K562 (cell line): ENCODE results near the gene CAPN8. TPM values are rescaled to one million over a fixed set of nuclear protein-coding genes. Genes with fewer than 3 reads are reported as not detected.
A peak's percentile ranks its signal among the peaks of the same experiment; 100 is the strongest.

Experiments used
- ATAC-seq: fragments of 200-7000 bp; cut with Tn5 transposase; 3 replicates; pipeline ENCODE4 v1.9.1; 2020; ENCODE audit warnings: moderate library complexity
- BruUV-seq: library from RNA; stranded (reverse); fragments of 400-500 nt; replicated peaks from 2 replicates; lab custom pipeline; 2021; lab: Mats Ljungman, UMichigan
- CTCF ChIA-PET: fragments of 300-600 bp; formaldehyde crosslinking; extraction: SDS; loops from one replicate; lab custom pipeline; 2021; ENCODE audit warnings: low intra/inter-chr PET ratio; lab: Yijun Ruan, JAX
- POLR2A ChIA-PET: fragments of 300-600, 350-650 bp; sonication (Branson Sonifier 250); formaldehyde crosslinking; extraction: SDS; loops from one replicate; lab custom pipeline; 2021; ENCODE audit warnings: antibody characterized with exemption, inconsistent platforms; lab: Yijun Ruan, JAX
- DNase-seq, 4 experiments: peaks; one replicate each; pipeline versions ENCODE4 v3.0.0 to v3.0.0-alpha.2; 2011 to 2018; ENCODE audit warnings: low spot score in 3 of 4, mixed read lengths in 3 of 4; ENCODE audit errors: extremely low read depth in 1 of 4
- FAIRE-seq: peaks from 2 replicates; lab custom pipeline; 2011; peaks lifted over from hg19 to GRCh38; lab: Jason Lieb, UNC
- H2AFZ ChIP-seq: 2 replicates; pipeline ENCODE4 v1.6.0; 2011; ENCODE audit warnings: low read depth, low read length, control low read depth, inconsistent platforms
- H3K27ac ChIP-seq: fragments of 200-600 bp; 3 replicates; pipeline ENCODE4 v1.8.0; 2011; ENCODE audit warnings: low read depth, mild to moderate bottlenecking, control low read depth, inconsistent platforms, low read length, moderate library complexity, mixed read lengths; ENCODE audit errors: extremely low read depth
- H3K27me3 ChIP-seq, 2 experiments: fragments of 300-600 bp in 1 of 2; 2 replicates in 1 of 2; 3 replicates in 1 of 2; pipeline versions ENCODE4 v1.6.0 to v1.8.0; 2011; ENCODE audit warnings: inconsistent platforms in 2 of 2, low read length in 2 of 2, mild to moderate bottlenecking in 1 of 2, mixed read lengths in 1 of 2, moderate library complexity in 1 of 2; ENCODE audit not compliant: control insufficient read depth in 2 of 2, insufficient read depth in 2 of 2
- H3K36me3 ChIP-seq: fragments of 300-600 bp; 3 replicates; pipeline ENCODE4 v1.8.0; 2011; ENCODE audit warnings: mild to moderate bottlenecking, low read length, inconsistent platforms; ENCODE audit not compliant: control insufficient read depth, insufficient read depth
- H3K4me1 ChIP-seq, 2 experiments: fragments of 200-600 bp in 1 of 2; replicated peaks in 1 of 2; 2 replicates in 1 of 2; 3 replicates in 1 of 2; pipeline versions ENCODE4 v1.5.1 to v1.8.0; 2011; ENCODE audit warnings: inconsistent platforms in 2 of 2, low read length in 2 of 2, mild to moderate bottlenecking in 1 of 2, mixed read lengths in 1 of 2, moderate library complexity in 1 of 2; ENCODE audit not compliant: control insufficient read depth in 2 of 2, insufficient read depth in 2 of 2
- H3K4me2 ChIP-seq: 2 replicates; pipeline ENCODE4 v1.6.1; 2011; ENCODE audit warnings: low read length, control low read depth, inconsistent platforms, mixed read lengths; ENCODE audit not compliant: insufficient read depth
- H3K4me3 ChIP-seq: fragments of 200-600 bp; sonication (generic), shearing (Covaris generic); 2 replicates; pipeline ENCODE4 v1.5.1; 2016; ENCODE audit warnings: control low read depth, inconsistent platforms
- H3K79me2 ChIP-seq: fragments of 200-600 bp; 3 replicates; pipeline ENCODE4 v1.8.0; 2011; ENCODE audit warnings: low read length, inconsistent platforms; ENCODE audit not compliant: control insufficient read depth, insufficient read depth
- H3K9ac ChIP-seq, 2 experiments: 2 replicates each; pipeline versions ENCODE4 v1.6.0 to v1.6.1; 2011; ENCODE audit warnings: low read depth in 2 of 2, low read length in 2 of 2, control low read depth in 1 of 2, inconsistent platforms in 1 of 2, mild to moderate bottlenecking in 1 of 2, mixed read lengths in 1 of 2; ENCODE audit not compliant: insufficient read depth in 1 of 2
- H3K9me1 ChIP-seq: one replicate; pipeline ENCODE4 v1.6.0; 2011; ENCODE audit warnings: inconsistent platforms, mild to moderate bottlenecking, low read length, moderate library complexity; ENCODE audit not compliant: control insufficient read depth, insufficient read depth
- H3K9me3 ChIP-seq: replicated peaks from 2 replicates; pipeline ENCODE4 v1.5.1; 2011; ENCODE audit warnings: low read depth, low read length, inconsistent platforms; ENCODE audit not compliant: control insufficient read depth, insufficient read depth
- H4K20me1 ChIP-seq: replicated peaks from 2 replicates; pipeline ENCODE4 v1.6.1; 2011; ENCODE audit warnings: low read length, inconsistent platforms, mixed read lengths; ENCODE audit not compliant: control insufficient read depth, insufficient read depth
- ATF3 ChIP-seq, 2 experiments: fragments of 450-650 bp in 1 of 2; sonication (generic) in 1 of 2; formaldehyde crosslinking in 1 of 2; IDR thresholded peaks in 1 of 2; conservative IDR thresholded peaks in 1 of 2; 2 replicates each; pipeline versions ENCODE4 v1.6.1 to v1.8.1; 2016 to 2023; ENCODE audit warnings: mild to moderate bottlenecking in 2 of 2, moderate library complexity in 2 of 2, inconsistent platforms in 1 of 2, missing genetic modification reagents in 1 of 2
- BMI1 ChIP-seq: fragments of 150-350 bp; IDR thresholded peaks from 2 replicates; pipeline ENCODE4 v1.6.1; 2014; ENCODE audit warnings: low read length
- CBX3 ChIP-seq, 2 experiments: IDR thresholded peaks; 1 replicate in 1 of 2; 2 replicates in 1 of 2; pipeline ENCODE4 v1.6.1; 2012; ENCODE audit warnings: inconsistent platforms in 2 of 2, low read length in 2 of 2, borderline replicate concordance in 1 of 2, control low read depth in 1 of 2
- CBX8 ChIP-seq: fragments of 200-600 bp; sonication (generic); IDR thresholded peaks from 2 replicates; pipeline ENCODE4 v1.6.1; 2012; ENCODE audit warnings: borderline replicate concordance, mixed run types, low read depth, mild to moderate bottlenecking, moderate library complexity, mixed read lengths, low read length, control low read depth, inconsistent platforms; ENCODE audit not compliant: poor library complexity, severe bottlenecking; ENCODE audit errors: extremely low read depth
- CEBPB ChIP-seq: fragments of 450-650 bp; IDR thresholded peaks from 2 replicates; pipeline ENCODE4 v1.6.1; 2016; ENCODE audit warnings: missing genetic modification characterization, missing compliant biosample characterization
- CREBBP ChIP-seq: IDR thresholded peaks from one replicate; pipeline ENCODE4 v1.6.1; 2012; ENCODE audit warnings: low read depth, mild to moderate bottlenecking, control low read depth, inconsistent platforms, low read length
- ELK1 ChIP-seq: sonication (generic); formaldehyde crosslinking; IDR thresholded peaks from 2 replicates; pipeline ENCODE4 v1.8.1; 2022; ENCODE audit warnings: missing genetic modification reagents
- FIP1L1 ChIP-seq: fragments of 200-400 bp; formaldehyde crosslinking; IDR thresholded peaks from 2 replicates; pipeline ENCODE4 v1.6.1; 2018; ENCODE audit warnings: mild to moderate bottlenecking, low read depth, low read length; ENCODE audit not compliant: poor library complexity, severe bottlenecking
- GTF2F1 ChIP-seq: IDR thresholded peaks from 2 replicates; pipeline ENCODE4 v1.6.1; 2011; ENCODE audit warnings: low read depth, low read length, improper control_type of control experiment
- MBD1 ChIP-seq: fragments of 250-450 bp; sonication (Bioruptor Pico); IDR thresholded peaks from 2 replicates; pipeline ENCODE4 v1.8.0; 2022; ENCODE audit warnings: inconsistent platforms
- MIER1 ChIP-seq: fragments of 450-650 bp; IDR thresholded peaks from 2 replicates; pipeline ENCODE4 v1.6.1; 2016; ENCODE audit warnings: antibody characterized with exemption, mild to moderate bottlenecking, low read depth
- MLX ChIP-seq, 2 experiments: fragments of 450-650 bp in 1 of 2; sonication (generic) in 1 of 2; formaldehyde crosslinking; conservative IDR thresholded peaks; 2 replicates each; pipeline versions ENCODE4 v1.4.0 to v1.8.1; 2020 to 2022; ENCODE audit warnings: mild to moderate bottlenecking in 1 of 2, missing genetic modification reagents in 1 of 2
- NEUROD1 ChIP-seq: fragments of 150-350 bp; IDR thresholded peaks from 2 replicates; pipeline ENCODE4 v1.6.1; 2014; ENCODE audit warnings: borderline replicate concordance, low read length, low read depth; ENCODE audit not compliant: partially characterized antibody
- POLR2H ChIP-seq: IDR thresholded peaks from 2 replicates; pipeline ENCODE4 v1.6.1; 2016; ENCODE audit warnings: missing genetic modification characterization, low read depth, mild to moderate bottlenecking, control low read depth, missing compliant biosample characterization, moderate library complexity
- SMARCA4 ChIP-seq: fragments of 450-650 bp; IDR thresholded peaks from 2 replicates; pipeline ENCODE4 v1.6.1; 2016
- SREBF1 ChIP-seq: fragments of 150-350 bp; IDR thresholded peaks from 2 replicates; pipeline ENCODE4 v1.6.1; 2014; ENCODE audit warnings: antibody characterized with exemption, low read depth, low read length, borderline replicate concordance
- TCF7L2 ChIP-seq: fragments of 150-350 bp; IDR thresholded peaks from 2 replicates; pipeline ENCODE4 v1.6.1; 2016; ENCODE audit warnings: low read depth, mild to moderate bottlenecking, low read length, moderate library complexity
- ZNF830 ChIP-seq: fragments of 250-450 bp; sonication (Bioruptor Pico); IDR thresholded peaks from 2 replicates; pipeline ENCODE4 v1.5.0; 2021; ENCODE audit warnings: mild to moderate bottlenecking
- WGBS: fragments of 100-300 bp; shearing (Covaris generic); methylation state at CpG from one replicate; pipeline ENCODE4 v1.1.6; 2016; ENCODE audit warnings: low coverage, mixed read lengths; ENCODE audit not compliant: insufficient coverage; ENCODE audit errors: missing lambda C conversion rate; 5-methylcytosine and 5-hydroxymethylcytosine counted together
- in situ Hi-C: fragments of 300-500 bp; cut with MboI; formaldehyde crosslinking; loops from 4 replicates; pipeline ENCODE4 v1.15.0; 2018; ENCODE audit warnings: inconsistent platforms, mixed read lengths
- intact Hi-C: fragments of 100-400 bp; cut with micrococcal nuclease; formaldehyde crosslinking; loops from 2 replicates; pipeline ENCODE4 v1.14.2; 2022
- polyA plus RNA-seq, 8 experiments: library from polyadenylated mRNA; depleted of rRNA in 4 of 8; stranded (reverse) in 5 of 8; unstranded in 3 of 8; fragments of >200 nt; fragmentation: Nextera tagmentation in 2 of 8; fragmentation: Illumina TruSeq in 1 of 8; extraction: Ambion mirVana in 2 of 8; extraction: Trizol in 1 of 8; gene quantifications; 2 replicates each; pipeline versions ENCODE4 v1.2.1 to v1.2.3, GENCODE V29; 2011 to 2014; ENCODE audit warnings: inconsistent platforms in 1 of 8, missing spikeins in 1 of 8
- total RNA-seq, 7 experiments: library from RNA; depleted of rRNA in 6 of 7; stranded (reverse); fragments of >200 nt in 6 of 7; fragmentation: Illumina TruSeq in 2 of 7; extraction: Trizol in 2 of 7; gene quantifications; 2 replicates each; pipeline versions ENCODE4 v1.2.1 to v1.2.3, GENCODE V29; 2011 to 2021; ENCODE audit warnings: low replicate concordance in 1 of 7

Gene CAPN8
- total and polyA plus RNA-seq, 9 of the 15 experiments (the other 6 are each of a cell fraction or from before 2014, with no cell fraction given) = 0.06 TPM; not detected in 8

- Histone ChIP-seq H3K9me3 (no peaks in the 10 kb centered on the region), H3K9ac (peak overlapping the region; percentile 47 to 53; a peak in 2 of 4 replicates), H3K4me3 (no peak overlapping the region), H3K79me2 (peaks cover 6% of the 10 kb centered on the region), H3K4me1 (peaks cover 43 to 56% of the 10 kb centered on the region in 2 experiments), H3K4me2 (peak overlapping the region; percentile 73), H3K36me3 (no peaks in the 10 kb centered on the region), H3K27ac (no peak overlapping the region; the same call in 2 of the 3 replicates), H4K20me1 (no peaks in the 10 kb centered on the region), H2AFZ (peak overlapping the region; percentile 78), H3K9me1 (no peaks in the 10 kb centered on the region), H3K27me3 (no peaks in the 10 kb centered on the region)
- 60% methylated on average over 5 of the region's 5 CpGs for WGBS
- DNase-seq (no peak), FAIRE-seq (no peak), ATAC-seq (no peak)
- POLR2A ChIA-PET = interaction anchor here (0.6 to 0.8 kb wide), 4 partner anchors 15 to 659 kb away, joined by 3 to 4 read pairs (median 3); no protein-coding TSS in a partner anchor
- in situ Hi-C loops (loop anchor here (25.0 kb wide), 1 partner anchor 204 kb away; no protein-coding TSS in a partner anchor), intact Hi-C loops (loop anchor here (5.0 to 10.0 kb wide), 2 partner anchors 84 to 1217 kb away; partner anchors contain the start of gene DNAH14)
- CTCF ChIA-PET = no interaction called here
- no TSS peak for BruUV-seq
- TF ChIP-seq SMARCA4 = no peak
- no peak for TF ChIP-seq BMI1
- TF ChIP-seq MIER1 = no peak
- no peak for TF ChIP-seq TCF7L2
- no peak for TF ChIP-seq ZNF830 (CRISPR knock-in tag)
- TF ChIP-seq SREBF1 = no peak
- no peak for TF ChIP-seq CREBBP
- TF ChIP-seq CBX3 (IDR thresholded peaks at IDR 0.05; ENCODE audit: borderline replicate concordance in 1 of 2, low read length in 2 of 2) = no peak
- TF ChIP-seq ELK1 (CRISPR knock-in tag) = no peak
- no peak for TF ChIP-seq FIP1L1
- TF ChIP-seq ATF3 (IDR thresholded peaks at IDR 0.05) = no peak
- no peak for TF ChIP-seq ATF3 (CRISPR knock-in tag; conservative IDR thresholded peaks at IDR 0.05)
- TF ChIP-seq MBD1 (CRISPR knock-in tag) = no peak
- no peak for TF ChIP-seq MLX (CRISPR knock-in tag; conservative IDR thresholded peaks at IDR 0.05)
- no peak for TF ChIP-seq CEBPB (tag)
- TF ChIP-seq POLR2H = no peak
- no peak for TF ChIP-seq CBX8
- TF ChIP-seq GTF2F1 = no peak
- TF ChIP-seq NEUROD1 = no peak
Observed at GRCh38 chr1:223708001-223708359, 42.5 kb upstream of the CAPN8 start.
